T-helper 2 cell treated with Interferon-gamma antibody and Interleukin-4, amounts not matched to agents 100 ng/mL and 5 ng/mL, for 36 hours (primary cell): ENCODE measurements around the gene YTHDC2. TPM values are rescaled to one million over a fixed set of nuclear protein-coding genes. Genes with fewer than 3 reads are reported as not detected.

Experiments
- intact Hi-C: fragments of 100-400 bp; cut with micrococcal nuclease; formaldehyde crosslinking; loops from one replicate; pipeline ENCODE4 v1.15.1; 2023
- total RNA-seq: library from RNA; stranded (reverse); gene quantifications from 2 replicates; pipeline ENCODE4 v1.2.3, GENCODE V29; 2022

The YTHDC2 gene
- 27.0 and 31.4 TPM in 2 replicates for total RNA-seq

DNA sequence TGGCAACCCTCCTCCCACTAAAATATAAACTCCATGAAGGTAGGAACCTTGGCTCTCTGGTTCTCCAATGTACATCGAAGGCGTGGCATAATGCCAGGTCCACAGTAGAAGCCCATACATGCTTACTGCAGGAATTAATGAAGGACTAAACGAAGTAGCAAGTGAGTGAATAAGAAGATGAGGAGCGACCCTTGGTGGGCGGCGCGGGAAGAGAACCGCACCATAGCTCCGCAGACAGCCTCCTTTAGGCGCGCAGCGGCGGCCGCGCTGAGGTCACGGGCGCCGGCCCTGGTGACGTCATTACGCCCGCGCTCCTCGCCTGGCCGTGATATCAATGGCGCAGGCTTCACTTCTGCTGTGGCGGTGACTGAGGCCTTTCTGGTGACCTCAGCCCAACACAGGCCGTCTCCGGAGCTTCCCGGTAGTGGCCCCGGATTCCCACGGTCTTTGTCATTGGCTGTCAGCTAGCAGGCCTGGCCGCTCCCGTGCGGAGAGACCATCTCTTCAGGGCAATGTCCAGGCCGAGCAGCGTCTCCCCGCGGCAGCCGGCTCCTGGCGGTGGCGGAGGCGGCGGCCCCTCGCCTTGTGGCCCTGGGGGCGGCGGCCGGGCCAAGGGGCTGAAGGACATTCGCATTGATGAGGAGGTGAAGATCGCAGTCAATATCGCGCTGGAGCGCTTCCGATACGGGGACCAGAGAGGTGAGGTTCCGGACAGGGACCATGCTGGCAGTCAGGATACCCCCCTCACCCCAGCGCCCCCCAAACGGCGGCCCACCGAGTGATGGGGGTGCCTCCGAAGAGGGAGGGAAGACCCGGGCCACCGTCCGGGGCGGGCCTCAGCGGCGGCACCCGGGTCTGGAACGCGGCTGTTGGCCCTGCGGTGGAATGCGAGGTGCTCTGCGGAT is at the start of gene YTHDC2:
YTHDC2 (plus strand) TSS at position 311 of the 905 bp plus-strand sequence; CDS start at position 513, 202 bp downstream.
- intact Hi-C loops = loop anchor here (1.0 to 5.0 kb wide), 7 partner anchors 94 to 591 kb away; partner anchors contain the start of genes DCP2 and REEP5

DNA sequence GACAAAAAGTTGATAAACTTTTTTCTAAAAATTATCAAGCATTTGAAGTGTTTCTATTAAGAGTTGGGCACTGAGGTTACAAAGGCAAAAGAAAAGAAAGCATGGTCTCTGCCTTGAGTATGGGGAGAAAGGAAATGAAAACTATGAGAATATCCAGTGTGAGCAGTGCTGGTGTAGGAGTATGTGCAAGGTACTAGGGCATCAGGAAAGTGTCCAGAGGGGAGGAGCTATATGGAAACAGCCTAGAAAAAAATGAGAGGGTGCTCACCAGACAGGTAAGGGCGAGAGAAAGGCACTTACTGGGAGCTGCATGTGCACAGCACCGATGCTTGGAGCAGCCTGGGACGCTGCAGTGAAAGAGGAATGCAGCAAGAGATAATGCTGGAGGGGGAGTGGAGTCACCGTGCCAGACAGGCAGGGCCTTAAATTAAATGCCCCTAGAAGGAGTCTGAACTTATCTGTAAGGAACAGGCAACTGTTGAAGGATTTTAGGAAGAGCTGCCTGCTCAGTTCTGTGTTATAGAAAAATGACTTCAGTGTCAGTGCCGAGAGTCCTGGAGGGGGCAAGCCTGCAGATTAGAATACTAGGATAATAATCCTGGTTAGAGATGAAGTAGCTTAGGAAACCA is 39.3 kb upstream of the YTHDC2 start:
- intact Hi-C loops = no loop called here

DNA sequence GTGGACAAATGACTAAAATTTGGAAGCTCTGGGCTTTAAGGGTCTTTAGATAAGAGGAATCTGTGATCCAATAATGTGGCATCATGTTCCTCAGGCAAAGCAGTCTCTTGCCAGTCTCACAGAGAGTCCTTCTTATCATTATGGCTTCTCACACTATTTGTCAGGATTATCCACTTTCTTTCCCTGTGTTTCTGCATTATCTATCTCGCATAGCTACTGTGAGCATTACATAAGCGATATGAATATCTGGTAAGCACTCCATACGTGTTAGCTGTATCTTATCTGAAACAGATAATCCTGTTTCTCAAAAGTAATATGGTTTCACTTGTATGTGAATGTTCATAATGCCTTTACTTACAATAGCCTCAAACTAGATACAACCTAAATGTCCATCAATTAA is 34.8 kb upstream of the YTHDC2 start:
- intact Hi-C loops = no loop called here

GRCh38 chr5:113480243-113480642 is 33.3 kb upstream of the YTHDC2 start:
- intact Hi-C loops = loop anchor here (10.0 kb wide), 1 partner anchor 105 kb away; no protein-coding TSS in a partner anchor

DNA sequence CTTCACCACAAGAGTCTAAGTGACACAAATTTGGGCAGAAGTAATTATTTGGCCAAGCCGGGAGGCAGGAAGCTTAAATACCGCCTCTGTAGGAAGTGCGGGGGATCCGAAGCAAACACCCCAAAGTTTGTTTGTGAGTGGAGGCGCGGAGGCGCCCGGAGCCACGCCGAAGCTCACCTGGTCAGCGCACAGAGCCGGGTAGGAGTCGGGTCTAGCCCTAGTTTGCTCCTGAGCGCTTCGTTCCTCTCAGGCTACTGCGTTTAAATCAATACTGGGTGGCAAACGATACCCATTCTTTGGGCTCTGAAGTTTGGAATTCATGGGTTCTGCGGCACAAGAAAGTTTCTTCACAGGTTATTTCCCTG is 26.1 kb upstream of the YTHDC2 start:
- intact Hi-C loops = loop anchor here (10.0 kb wide), 1 partner anchor 113 kb away; no protein-coding TSS in a partner anchor

DNA sequence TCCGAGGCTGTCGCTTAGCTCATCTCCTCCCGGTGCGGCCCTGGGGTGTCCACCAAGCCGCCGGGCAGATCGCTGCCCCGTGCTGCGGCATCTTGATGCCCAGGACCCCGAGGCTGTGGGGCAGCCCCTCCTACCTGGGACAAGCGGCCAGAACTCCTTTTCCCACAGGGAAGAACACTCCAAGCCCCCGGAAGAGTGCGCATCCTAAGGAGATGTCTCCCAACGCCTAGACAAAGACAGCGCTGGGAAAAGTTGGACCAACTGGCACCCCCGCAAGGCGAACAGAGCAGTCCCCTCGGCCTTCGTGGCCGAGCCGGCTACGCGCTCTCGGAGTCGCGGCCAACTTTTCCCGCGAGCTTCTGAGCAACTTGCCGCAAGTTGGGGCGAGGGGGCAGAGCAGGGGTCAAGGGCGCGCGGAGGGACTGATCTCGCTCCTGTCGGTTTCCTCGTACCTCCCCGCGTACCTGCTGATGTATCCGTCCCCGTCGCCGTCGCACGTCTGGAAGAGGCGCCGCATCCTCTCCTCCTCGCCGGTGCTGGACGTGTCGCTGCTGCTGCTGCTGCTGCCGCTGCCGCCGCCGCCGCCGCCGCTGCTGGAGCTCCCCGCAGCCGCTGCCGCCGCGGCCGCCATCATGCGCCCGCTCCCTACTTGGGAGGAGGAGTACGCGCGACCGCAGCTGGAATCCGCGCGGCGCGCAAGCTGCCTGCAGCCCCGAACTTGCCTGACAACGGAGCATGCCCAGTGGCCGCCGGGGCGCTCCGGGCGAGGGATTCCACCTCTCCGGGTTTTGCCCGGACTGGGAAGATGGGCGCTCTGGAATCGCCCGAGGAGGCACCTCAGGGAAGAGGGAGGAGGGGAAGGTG is 25.5 kb upstream of the YTHDC2 start, which contains the start of gene MCC:
MCC (minus strand) TSS at position 673 of the 864 bp plus-strand sequence.
- intact Hi-C loops = loop anchor here (2.0 to 10.0 kb wide), 2 partner anchors 23 to 113 kb away; no protein-coding TSS in a partner anchor

GRCh38 chr5:113488645-113489184 is 24.8 kb upstream of the YTHDC2 start:
- intact Hi-C loops = loop anchor here (2.0 to 10.0 kb wide), 2 partner anchors 22 to 114 kb away; no protein-coding TSS in a partner anchor

GRCh38 chr5:113489299-113489698 is 24.2 kb upstream of the YTHDC2 start:
- intact Hi-C loops = loop anchor here (2.0 to 10.0 kb wide), 2 partner anchors 22 to 114 kb away; no protein-coding TSS in a partner anchor

GRCh38 chr5:113490317-113490716 is 23.2 kb upstream of the YTHDC2 start:
- intact Hi-C loops = no loop called here

DNA sequence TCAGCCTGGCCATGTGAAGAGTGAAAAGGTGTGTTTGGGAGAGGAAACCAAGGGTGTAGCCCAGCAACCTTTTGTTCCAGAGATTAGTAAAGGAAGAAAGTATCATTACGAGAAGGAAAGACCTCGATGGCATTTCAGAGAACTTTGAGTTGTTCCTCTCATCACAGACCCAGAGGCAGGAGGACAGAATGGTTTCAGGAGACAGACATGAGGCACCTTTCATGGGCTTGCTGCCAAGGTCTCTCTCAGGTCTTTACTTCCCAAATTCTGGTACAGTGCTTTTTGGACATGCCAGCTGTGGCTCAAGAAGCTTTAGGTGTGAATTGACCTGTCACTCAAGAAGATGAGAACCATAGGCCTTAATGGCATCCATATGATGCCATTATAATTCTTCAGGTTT is 22.5 kb upstream of the YTHDC2 start:
- intact Hi-C loops = no loop called here

- intact Hi-C loops = no loop called here
Measured at GRCh38 chr5:113493446-113493845, 20.0 kb upstream of the YTHDC2 start.

- intact Hi-C loops = no loop called here
Measured at GRCh38 chr5:113495422-113495841, 18.1 kb upstream of the YTHDC2 start.

DNA sequence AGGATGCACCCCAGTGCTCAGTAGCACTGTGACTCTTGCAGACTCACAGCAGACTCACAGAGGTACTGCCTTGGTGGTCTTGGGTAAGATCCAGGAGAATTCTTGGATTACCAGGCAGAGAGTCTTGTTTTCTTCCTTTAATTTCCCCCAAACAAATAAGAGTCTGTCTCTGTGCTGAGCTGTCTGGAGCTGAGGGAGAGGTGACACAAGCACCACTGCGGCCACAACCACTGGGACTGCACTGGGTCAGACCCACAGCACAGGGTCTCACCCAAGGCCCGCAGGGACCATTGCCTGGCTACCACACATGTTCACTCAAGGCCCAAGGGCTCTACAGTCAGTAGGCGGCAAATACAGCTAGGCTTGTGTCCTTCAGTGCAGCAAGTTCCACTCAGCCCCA is 11.4 kb upstream of the YTHDC2 start:
- intact Hi-C loops = no loop called here

GRCh38 chr5:113503146-113503545 is 10.3 kb upstream of the YTHDC2 start:
- intact Hi-C loops = no loop called here

- intact Hi-C loops = no loop called here
Measured at GRCh38 chr5:113505181-113505580, 8.3 kb upstream of the YTHDC2 start.

DNA sequence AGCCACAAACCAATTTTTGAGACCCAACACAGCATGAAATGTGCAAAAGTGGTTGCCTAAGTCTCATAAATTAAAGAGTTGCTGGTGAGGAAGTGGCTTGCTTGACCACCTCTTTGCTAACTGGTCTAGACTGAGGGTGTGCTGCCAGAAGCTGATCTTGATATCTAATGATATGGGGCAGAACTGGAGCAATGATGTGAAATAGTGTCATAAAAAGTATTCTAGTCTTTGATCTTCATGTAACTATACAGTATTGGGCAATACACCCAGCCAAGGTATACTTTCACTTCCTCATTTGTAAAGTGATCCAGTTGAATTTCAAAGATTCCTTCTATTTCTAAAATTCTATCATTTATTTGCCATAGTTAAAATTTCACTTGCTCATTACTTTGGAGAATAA is 5.9 kb upstream of the YTHDC2 start:
- intact Hi-C loops = no loop called here

DNA sequence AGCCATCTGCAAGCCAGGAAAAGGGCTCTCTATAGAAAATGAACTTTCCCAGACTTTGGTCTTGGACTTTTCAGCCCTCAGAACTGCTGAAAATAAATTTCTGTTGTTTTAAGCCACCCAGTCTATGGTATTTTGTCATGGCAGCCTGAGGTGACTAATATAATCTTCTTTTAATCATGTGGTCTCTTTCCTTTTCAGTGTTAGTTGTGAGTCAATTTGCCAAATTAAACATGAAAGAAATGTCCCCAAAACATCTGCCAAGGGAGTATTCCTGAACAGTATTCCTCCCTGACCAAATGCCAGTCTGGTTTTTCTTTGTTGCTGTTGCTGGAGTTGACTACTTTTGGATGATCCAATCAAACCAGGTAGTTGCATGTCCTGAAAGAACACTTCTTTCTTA is 4.7 kb upstream of the YTHDC2 start:
- intact Hi-C loops = no loop called here

- intact Hi-C loops = loop anchor here (2.0 to 5.0 kb wide), 4 partner anchors 22 to 534 kb away; partner anchors contain the start of genes DCP2 and MCC
Measured at GRCh38 chr5:113510836-113511451, 2.5 kb upstream of the YTHDC2 start.

DNA sequence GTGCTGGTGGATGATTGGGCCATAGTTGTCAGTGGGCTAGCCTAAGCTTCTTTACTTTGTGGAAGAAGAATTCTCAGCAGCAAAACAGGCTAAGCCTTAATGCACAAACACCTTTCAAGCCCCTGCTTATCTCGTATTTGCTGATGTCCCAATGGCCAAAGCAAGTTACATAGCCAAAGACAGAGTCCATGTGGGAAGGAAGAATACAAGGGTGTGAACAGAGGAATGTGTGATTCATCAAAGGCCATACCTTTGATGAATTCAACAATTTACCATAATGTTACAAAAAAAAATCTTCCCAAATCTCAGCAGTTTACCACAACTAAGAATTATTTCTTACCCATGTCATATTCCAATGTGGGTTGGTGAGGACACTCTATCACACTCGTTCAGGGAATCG is 1.2 kb upstream of the YTHDC2 start:
- intact Hi-C loops = loop anchor here (2.0 to 5.0 kb wide), 5 partner anchors 95 to 590 kb away; partner anchors contain the start of genes DCP2 and REEP5

DNA sequence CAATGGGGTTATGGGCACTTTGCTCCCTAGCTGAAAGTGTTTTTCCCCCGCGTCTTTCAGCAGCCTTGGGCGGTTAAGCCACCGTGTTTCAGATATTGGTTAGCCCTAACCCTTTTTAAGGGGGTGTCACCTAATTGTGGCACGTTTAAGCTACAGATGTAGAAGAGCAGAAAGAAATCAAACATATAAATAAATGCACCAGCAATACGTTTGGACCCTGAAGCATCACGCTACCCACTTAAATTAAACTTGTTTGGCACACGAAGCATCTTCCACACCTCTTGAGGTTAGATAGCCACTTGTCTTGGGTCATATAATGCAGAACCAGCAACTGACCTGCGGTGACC is 768 bp downstream of the YTHDC2 start:
- intact Hi-C loops = loop anchor here (5.0 kb wide), 3 partner anchors 93 to 537 kb away; partner anchors contain the start of gene DCP2
